CD4-positive, CD25-positive, alpha-beta regulatory T cell (primary cell): ENCODE results near the gene DISC1. TPM values are rescaled to one million over a fixed set of nuclear protein-coding genes. Genes with fewer than 3 reads are reported as not detected.
"Not testable (repeated sequence)": the region's sequence is repeated elsewhere in the genome, so short reads cannot be mapped to it uniquely, and the experiment has no call there.

Experiments used
- ATAC-seq, 2 donors: fragments of 150-1000 bp; cut with Tn5 transposase; one replicate each; pipeline ENCODE4 v1.10.0; 2021; ENCODE audit warnings: low read depth in 2 of 2, moderate number of reproducible peaks in 2 of 2, moderate library complexity in 1 of 2
- DNase-seq, 3 donors: peaks; one replicate each; pipeline versions ENCODE4 v3.0.0 to v3.0.0-alpha.2; 2012 to 2022; ENCODE audit warnings: mixed read lengths in 1 of 3
- H3K27ac ChIP-seq: one replicate; pipeline ENCODE4 v1.7.0; 2013; ENCODE audit warnings: mild to moderate bottlenecking, low read length; ENCODE audit not compliant: insufficient read depth, poor library complexity, severe bottlenecking
- H3K27me3 ChIP-seq: one replicate; pipeline ENCODE4 v1.7.0; 2013; ENCODE audit warnings: low read length; ENCODE audit not compliant: control insufficient read depth, insufficient read depth
- H3K36me3 ChIP-seq: one replicate; pipeline ENCODE4 v1.7.0; 2013; ENCODE audit warnings: mild to moderate bottlenecking, low read length, moderate library complexity; ENCODE audit not compliant: control insufficient read depth, insufficient read depth
- H3K4me1 ChIP-seq: 2 replicates; pipeline ENCODE4 v1.7.0; 2013; ENCODE audit warnings: mild to moderate bottlenecking, low read length; ENCODE audit not compliant: insufficient read depth, control insufficient read depth, poor library complexity, severe bottlenecking
- H3K4me3 ChIP-seq: one replicate; pipeline ENCODE4 v1.7.0; 2013; ENCODE audit warnings: low read depth, mild to moderate bottlenecking, low read length, moderate library complexity
- H3K9me3 ChIP-seq, 2 experiments: 1 replicate in 1 of 2; 2 replicates in 1 of 2; pipeline ENCODE4 v1.7.0; 2013; ENCODE audit warnings: low read length in 2 of 2, mild to moderate bottlenecking in 1 of 2, moderate library complexity in 1 of 2; ENCODE audit not compliant: control insufficient read depth in 2 of 2
- H3K27ac Mint-ChIP-seq, 3 donors: one replicate each; pipeline ENCODE4 v1.8.0; 2020 to 2022; ENCODE audit warnings: mild to moderate bottlenecking in 3 of 3, mixed read lengths in 3 of 3, moderate library complexity in 2 of 3
- H3K27me3 Mint-ChIP-seq: one replicate; pipeline ENCODE4 v1.8.0; 2022; ENCODE audit warnings: mild to moderate bottlenecking, mixed read lengths
- H3K36me3 Mint-ChIP-seq: one replicate; pipeline ENCODE4 v1.8.0; 2020; ENCODE audit warnings: mixed read lengths
- H3K4me1 Mint-ChIP-seq, 4 donors: one replicate each; pipeline ENCODE4 v1.8.0; 2020 to 2022; ENCODE audit warnings: mixed read lengths in 4 of 4, mild to moderate bottlenecking in 1 of 4
- H3K4me3 Mint-ChIP-seq, 4 donors: one replicate each; pipeline ENCODE4 v1.8.0; 2020 to 2022; ENCODE audit warnings: mild to moderate bottlenecking in 4 of 4, mixed read lengths in 4 of 4, moderate library complexity in 3 of 4
- H3K9me3 Mint-ChIP-seq, 7 donors: one replicate each; pipeline ENCODE4 v1.8.0; 2020 to 2022; ENCODE audit warnings: mixed read lengths in 7 of 7, mild to moderate bottlenecking in 3 of 7, moderate library complexity in 2 of 7
- polyA plus RNA-seq, 4 donors: library from polyadenylated mRNA; unstranded; fragments of 300-500 nt; fragmentation: Illumina TruSeq; gene quantifications; one replicate each; pipeline ENCODE4 v1.2.3, GENCODE V29; 2021
- total RNA-seq: library from RNA; stranded (reverse); gene quantifications from one replicate; pipeline ENCODE4 v1.2.3, GENCODE V29; 2022

DISC1 gene
- total and polyA plus RNA-seq, 5 donors from 2014 or later: 0.78 to 25.5 (median 2.5) TPM

- H3K4me3 Mint-ChIP-seq: no peak overlapping the region
- H3K27ac ChIP-seq: no peak overlapping the region
These were observed 36.0 kb upstream of the DISC1 start for GRCh38 chr1:231590453-231591198.

GRCh38 chr1:231591466-231591865 lies 35.1 kb upstream of the DISC1 start:
- no peaks in the 10 kb centered on the region for H3K36me3 Mint-ChIP-seq
- Histone ChIP-seq H3K27me3 (no peaks in the 10 kb centered on the region), H3K9me3 (no peaks in the 10 kb centered on the region), H3K4me1 (no peaks in the 10 kb centered on the region), H3K4me3 (no peak overlapping the region), H3K36me3 (no peaks in the 10 kb centered on the region), H3K27ac (no peak overlapping the region)
- H3K4me3 Mint-ChIP-seq: no peak overlapping the region
- DNase-seq: no peak
- H3K27ac Mint-ChIP-seq: no peak overlapping the region
- H3K27me3 Mint-ChIP-seq: no peaks in the 10 kb centered on the region
- H3K4me1 Mint-ChIP-seq: peaks cover 0 to 7% (median 4%) of the 10 kb centered on the region in 4 donors
- peaks cover 0 to 1% (median 0%) of the 10 kb centered on the region in 7 donors for H3K9me3 Mint-ChIP-seq
- no peak for ATAC-seq

More at GRCh38 chr1:231590453-231591198, 36.0 kb upstream of the DISC1 start:
- Histone ChIP-seq H3K9me3 (no peaks in the 10 kb centered on the region), H3K4me1 (no peaks in the 10 kb centered on the region), H3K27me3 (no peaks in the 10 kb centered on the region), H3K4me3 (no peak overlapping the region), H3K36me3 (no peaks in the 10 kb centered on the region)
- DNase-seq (peak; percentile 13 to 65 (median 20)), ATAC-seq (peak; percentile 47 to 50)
- Mint-ChIP-seq H3K27me3 (no peaks in the 10 kb centered on the region), H3K4me1 (peaks cover 0 to 5% (median 2%) of the 10 kb centered on the region in 4 donors), H3K27ac (no peak overlapping the region), H3K36me3 (no peaks in the 10 kb centered on the region), H3K9me3 (peaks cover 0 to 2% (median 0%) of the 10 kb centered on the region in 7 donors)

- no peak overlapping the region for H3K27ac Mint-ChIP-seq
- H3K4me3 Mint-ChIP-seq: no peak overlapping the region
- peaks cover 0 to 1% (median 0%) of the 10 kb centered on the region in 7 donors for H3K9me3 Mint-ChIP-seq
- ATAC-seq (no peak), DNase-seq (no peak)
- no peak overlapping the region for H3K27ac ChIP-seq
- H3K4me3 ChIP-seq: no peak overlapping the region
- no peaks in the 10 kb centered on the region for H3K27me3 Mint-ChIP-seq
- H3K27me3 ChIP-seq: no peaks in the 10 kb centered on the region
- H3K9me3 ChIP-seq: no peaks in the 10 kb centered on the region
- no peaks in the 10 kb centered on the region for H3K36me3 ChIP-seq
- H3K4me1 ChIP-seq: no peaks in the 10 kb centered on the region
- H3K36me3 Mint-ChIP-seq: no peaks in the 10 kb centered on the region
- H3K4me1 Mint-ChIP-seq: peaks cover 0 to 7% (median 4%) of the 10 kb centered on the region in 4 donors
These were observed 33.8 kb upstream of the DISC1 start for GRCh38 chr1:231592809-231593208.

GRCh38 chr1:231593264-231593663 lies 33.3 kb upstream of the DISC1 start:
- H3K36me3 ChIP-seq, H3K4me1 Mint-ChIP-seq, H3K27me3 Mint-ChIP-seq, H3K36me3 Mint-ChIP-seq, ATAC-seq, H3K9me3 ChIP-seq, H3K27me3 ChIP-seq, H3K27ac ChIP-seq, H3K9me3 Mint-ChIP-seq, DNase-seq, H3K4me3 Mint-ChIP-seq, H3K4me1 ChIP-seq, H3K27ac Mint-ChIP-seq, H3K4me3 ChIP-seq: not testable (repeated sequence)

GRCh38 chr1:231594123-231594522 lies 32.5 kb upstream of the DISC1 start:
- H3K27ac ChIP-seq: no peak overlapping the region

GRCh38 chr1:231594749-231595148 lies 31.8 kb upstream of the DISC1 start:
- H3K27me3 ChIP-seq: no peaks in the 10 kb centered on the region
- no peaks in the 10 kb centered on the region for H3K4me1 ChIP-seq
- DNase-seq: no peak
- H3K4me3 Mint-ChIP-seq: no peak overlapping the region
- H3K4me1 Mint-ChIP-seq: peaks cover 0 to 7% (median 4%) of the 10 kb centered on the region in 4 donors
- H3K9me3 Mint-ChIP-seq: peaks cover 0 to 1% (median 0%) of the 10 kb centered on the region in 7 donors
- no peaks in the 10 kb centered on the region for H3K9me3 ChIP-seq
- peaks cover 5% of the 10 kb centered on the region for H3K27me3 Mint-ChIP-seq
- H3K36me3 ChIP-seq: no peaks in the 10 kb centered on the region
- no peak for ATAC-seq
- H3K27ac ChIP-seq: no peak overlapping the region
- no peak overlapping the region for H3K4me3 ChIP-seq
- H3K27ac Mint-ChIP-seq: no peak overlapping the region
- H3K36me3 Mint-ChIP-seq: no peaks in the 10 kb centered on the region

More at GRCh38 chr1:231594123-231594522, 32.5 kb upstream of the DISC1 start:
- H3K27me3 Mint-ChIP-seq: no peaks in the 10 kb centered on the region
- H3K27ac Mint-ChIP-seq: no peak overlapping the region
- no peaks in the 10 kb centered on the region for H3K36me3 Mint-ChIP-seq
- ATAC-seq: no peak
- peaks cover 0 to 7% (median 4%) of the 10 kb centered on the region in 4 donors for H3K4me1 Mint-ChIP-seq
- Histone ChIP-seq H3K4me1 (no peaks in the 10 kb centered on the region), H3K27me3 (no peaks in the 10 kb centered on the region), H3K9me3 (no peaks in the 10 kb centered on the region), H3K4me3 (no peak overlapping the region), H3K36me3 (no peaks in the 10 kb centered on the region)
- DNase-seq: no peak
- H3K9me3 Mint-ChIP-seq: peaks cover 0 to 1% (median 0%) of the 10 kb centered on the region in 7 donors
- no peak overlapping the region for H3K4me3 Mint-ChIP-seq

GRCh38 chr1:231596337-231596791 lies 30.2 kb upstream of the DISC1 start:
- peaks cover 0 to 7% (median 0%) of the 10 kb centered on the region in 4 donors for H3K4me1 Mint-ChIP-seq
- ATAC-seq: no peak
- Histone ChIP-seq H3K4me3 (no peak overlapping the region), H3K9me3 (no peaks in the 10 kb centered on the region), H3K27ac (no peak overlapping the region), H3K4me1 (no peaks in the 10 kb centered on the region), H3K27me3 (no peaks in the 10 kb centered on the region), H3K36me3 (no peaks in the 10 kb centered on the region)
- H3K27me3 Mint-ChIP-seq: peaks cover 8% of the 10 kb centered on the region
- peak overlapping the region in 1 of 3 donors; percentile 57 for H3K27ac Mint-ChIP-seq
- DNase-seq: no peak
- H3K36me3 Mint-ChIP-seq: no peaks in the 10 kb centered on the region
- H3K9me3 Mint-ChIP-seq: peaks cover 0 to 1% (median 0%) of the 10 kb centered on the region in 7 donors
- no peak overlapping the region for H3K4me3 Mint-ChIP-seq

- H3K36me3 ChIP-seq: no peaks in the 10 kb centered on the region
- Mint-ChIP-seq H3K4me1 (peaks cover 0 to 7% (median 2%) of the 10 kb centered on the region in 4 donors), H3K27me3 (peaks cover 8% of the 10 kb centered on the region), H3K4me3 (no peak overlapping the region), H3K9me3 (peaks cover 0 to 1% (median 0%) of the 10 kb centered on the region in 7 donors), H3K36me3 (no peaks in the 10 kb centered on the region), H3K27ac (no peak overlapping the region)
- H3K4me3 ChIP-seq: no peak overlapping the region
- H3K27me3 ChIP-seq: no peaks in the 10 kb centered on the region
- no peak overlapping the region for H3K27ac ChIP-seq
- no peak for ATAC-seq
- H3K4me1 ChIP-seq: no peaks in the 10 kb centered on the region
- H3K9me3 ChIP-seq: no peaks in the 10 kb centered on the region
- no peak for DNase-seq
These were observed 28.6 kb upstream of the DISC1 start for GRCh38 chr1:231597971-231598370.
